ENCODE data around the gene ZNF555. TPM values are rescaled to one million over a fixed set of nuclear protein-coding genes. Genes with fewer than 3 reads are reported as not detected.

The ZNF555 gene
- polyA plus RNA-seq, 2 of the 4 experiments (the other 2 are of a cell fraction): 1.7 to 2.3 TPM

DNA sequence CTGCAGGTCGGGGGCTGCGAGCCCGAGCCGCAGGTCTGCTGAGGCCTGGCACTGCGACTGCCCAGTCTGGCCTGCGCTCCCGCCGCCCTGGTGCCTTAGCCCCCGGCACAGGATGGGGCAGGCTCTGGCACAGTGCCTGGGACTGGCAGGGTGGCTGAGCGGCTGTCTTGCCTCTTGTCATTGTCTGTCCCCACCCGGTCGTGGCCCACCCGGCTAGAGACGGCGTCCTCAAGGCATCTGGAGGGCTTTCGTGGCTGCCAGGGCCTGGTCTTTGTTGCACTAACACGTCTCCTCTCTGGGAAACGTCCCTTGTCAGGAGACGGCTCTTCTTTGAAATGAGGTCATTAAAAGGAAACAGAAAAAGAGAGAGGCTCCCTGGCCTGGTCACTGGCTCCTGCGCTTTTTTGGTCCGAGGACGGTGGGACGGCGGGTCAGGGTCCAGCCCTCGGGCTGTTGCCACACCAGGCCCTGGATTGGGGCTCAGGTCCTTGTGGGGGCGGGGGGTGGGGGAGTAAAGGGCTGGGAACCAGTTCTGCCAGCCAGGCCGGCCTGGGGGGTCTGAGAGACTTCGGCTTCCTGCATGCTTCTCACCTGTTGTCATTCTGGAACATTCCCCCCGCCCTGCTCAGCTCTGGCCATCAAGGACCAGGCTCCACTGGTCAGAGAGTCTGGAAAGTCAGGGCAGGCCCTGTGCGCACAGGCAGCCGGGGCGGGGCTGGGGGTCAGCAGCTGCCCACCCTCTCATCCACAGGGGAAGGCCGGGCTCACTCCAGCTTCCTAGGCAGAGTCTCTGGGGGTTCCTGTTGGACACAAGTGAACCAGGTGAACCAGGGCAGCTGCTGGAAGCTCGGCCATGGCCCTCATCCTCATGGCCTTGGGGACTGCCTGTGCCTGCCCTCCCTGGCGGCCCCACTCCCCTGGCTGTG lies 27.8 kb upstream of the ZNF555 start:
- no peak overlapping the region for H3K4me2 ChIP-seq
- TF ChIP-seq HOXA7 (CRISPR knock-in tag; IDR thresholded peaks at IDR 0.05) (no peak), EHF (CRISPR knock-in tag; IDR thresholded peaks at IDR 0.05) (no peak), HOXB13 (CRISPR knock-in tag; IDR thresholded peaks at IDR 0.05; ENCODE audit: low read depth) (no peak), CBX2 (IDR thresholded peaks at IDR 0.05; ENCODE audit: borderline replicate concordance, low read depth) (no peak), CEBPB (IDR thresholded peaks at IDR 0.05) (no peak), CBX8 (IDR thresholded peaks at IDR 0.05) (no peak), MAFK (IDR thresholded peaks at IDR 0.05; ENCODE audit: partially characterized antibody) (no peak), GATA3 (IDR thresholded peaks at IDR 0.05; ENCODE audit: borderline replicate concordance) (no peak), ESRRA (IDR thresholded peaks at IDR 0.05; ENCODE audit: borderline replicate concordance, low read length) (no peak), SMC3 (IDR thresholded peaks at IDR 0.05) (no peak), MYC (IDR thresholded peaks at IDR 0.05; ENCODE audit: borderline replicate concordance, low read length) (no peak), ZFP36 (IDR thresholded peaks at IDR 0.05; ENCODE audit: borderline replicate concordance, partially characterized antibody) (no peak), RCOR1 (IDR thresholded peaks at IDR 0.05; ENCODE audit: low read depth, low read length) (no peak), JUNB (IDR thresholded peaks at IDR 0.05) (no peak), POLR2AphosphoS2 (conservative IDR thresholded peaks at IDR 0.05; ENCODE audit: low read length) (no peak)
- TF ChIP-seq, protein P1, sequence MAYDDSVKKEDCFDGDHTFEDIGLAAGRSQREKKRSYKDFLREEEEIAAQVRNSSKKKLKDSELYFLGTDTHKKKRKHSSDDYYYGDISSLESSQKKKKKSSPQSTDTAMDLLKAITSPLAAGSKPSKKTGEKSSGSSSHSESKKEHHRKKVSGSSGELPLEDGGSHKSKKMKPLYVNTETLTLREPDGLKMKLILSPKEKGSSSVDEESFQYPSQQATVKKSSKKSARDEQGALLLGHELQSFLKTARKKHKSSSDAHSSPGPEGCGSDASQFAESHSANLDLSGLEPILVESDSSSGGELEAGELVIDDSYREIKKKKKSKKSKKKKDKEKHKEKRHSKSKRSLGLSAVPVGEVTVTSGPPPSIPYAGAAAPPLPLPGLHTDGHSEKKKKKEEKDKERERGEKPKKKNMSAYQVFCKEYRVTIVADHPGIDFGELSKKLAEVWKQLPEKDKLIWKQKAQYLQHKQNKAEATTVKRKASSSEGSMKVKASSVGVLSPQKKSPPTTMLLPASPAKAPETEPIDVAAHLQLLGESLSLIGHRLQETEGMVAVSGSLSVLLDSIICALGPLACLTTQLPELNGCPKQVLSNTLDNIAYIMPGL (CRISPR knock-in tag; IDR thresholded peaks at IDR 0.05; ENCODE audit: borderline replicate concordance): no peak
- DNase-seq (ENCODE audit: low read depth in 1 of 2, low spot score in 1 of 2): no peak
- POLR2A ChIA-PET: no interaction called here
- no peak overlapping the region for H3K27ac ChIP-seq
- ATAC-seq: no peak
- 97% methylated on average over 9 of the region's 35 CpGs for WGBS (ENCODE audit: missing lambda C conversion rate)
- CTCF ChIA-PET: no interaction called here
- H3K9me3 ChIP-seq: no peaks in the 10 kb centered on the region
- H3K4me1 ChIP-seq: no peaks in the 10 kb centered on the region
- FAIRE-seq: no peak
- H3K4me3 ChIP-seq: no peak overlapping the region

DNA sequence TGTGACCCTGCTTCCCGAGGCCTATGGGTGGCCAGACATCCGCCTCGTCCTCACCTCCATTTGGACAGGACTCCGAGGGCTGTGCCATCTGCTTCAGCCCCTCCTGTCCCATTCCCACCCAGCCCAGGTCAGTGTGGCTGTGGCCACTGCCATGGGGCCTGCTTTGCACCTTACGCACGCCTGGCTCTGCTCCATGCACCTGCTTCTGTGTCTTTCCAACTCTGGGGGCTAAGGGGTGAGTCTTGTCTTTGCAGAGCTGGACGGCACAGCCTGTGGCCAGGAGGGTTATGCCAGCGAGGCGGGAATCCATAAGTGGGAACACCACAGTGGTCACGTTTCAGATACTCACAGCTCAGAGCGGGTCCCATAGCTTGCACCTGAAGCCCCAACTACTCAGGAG lies 26.8 kb upstream of the ZNF555 start:
- 98% methylated on average over 6 of the region's 11 CpGs for WGBS (ENCODE audit: missing lambda C conversion rate)
- ATAC-seq (no peak), FAIRE-seq (no peak), DNase-seq (ENCODE audit: low read depth in 1 of 2, low spot score in 1 of 2) (no peak)
- Histone ChIP-seq H3K9me3 (no peaks in the 10 kb centered on the region), H3K4me2 (no peak overlapping the region), H3K4me3 (no peak overlapping the region), H3K4me1 (no peaks in the 10 kb centered on the region), H3K27ac (no peak overlapping the region)
- POLR2A ChIA-PET: no interaction called here
- CTCF ChIA-PET: interaction anchor here (0.7 kb wide), 1 partner anchor 11 kb away, joined by 3 read pairs; no protein-coding TSS in a partner anchor
- TF ChIP-seq FOSB (CRISPR knock-in tag; IDR thresholded peaks at IDR 0.05): no peak
- TF ChIP-seq, protein P2, sequence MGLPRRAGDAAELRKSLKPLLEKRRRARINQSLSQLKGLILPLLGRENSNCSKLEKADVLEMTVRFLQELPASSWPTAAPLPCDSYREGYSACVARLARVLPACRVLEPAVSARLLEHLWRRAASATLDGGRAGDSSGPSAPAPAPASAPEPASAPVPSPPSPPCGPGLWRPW (IDR thresholded peaks at IDR 0.05): no peak
- TF ChIP-seq FOXS1 (CRISPR knock-in tag; IDR thresholded peaks at IDR 0.05): no peak
- TF ChIP-seq, protein P1 (CRISPR knock-in tag; IDR thresholded peaks at IDR 0.05; ENCODE audit: borderline replicate concordance): no peak
- no peak for TF ChIP-seq EHF (CRISPR knock-in tag; IDR thresholded peaks at IDR 0.05)
- TF ChIP-seq HOXA7 (CRISPR knock-in tag; IDR thresholded peaks at IDR 0.05): no peak
- TF ChIP-seq, protein P3, sequence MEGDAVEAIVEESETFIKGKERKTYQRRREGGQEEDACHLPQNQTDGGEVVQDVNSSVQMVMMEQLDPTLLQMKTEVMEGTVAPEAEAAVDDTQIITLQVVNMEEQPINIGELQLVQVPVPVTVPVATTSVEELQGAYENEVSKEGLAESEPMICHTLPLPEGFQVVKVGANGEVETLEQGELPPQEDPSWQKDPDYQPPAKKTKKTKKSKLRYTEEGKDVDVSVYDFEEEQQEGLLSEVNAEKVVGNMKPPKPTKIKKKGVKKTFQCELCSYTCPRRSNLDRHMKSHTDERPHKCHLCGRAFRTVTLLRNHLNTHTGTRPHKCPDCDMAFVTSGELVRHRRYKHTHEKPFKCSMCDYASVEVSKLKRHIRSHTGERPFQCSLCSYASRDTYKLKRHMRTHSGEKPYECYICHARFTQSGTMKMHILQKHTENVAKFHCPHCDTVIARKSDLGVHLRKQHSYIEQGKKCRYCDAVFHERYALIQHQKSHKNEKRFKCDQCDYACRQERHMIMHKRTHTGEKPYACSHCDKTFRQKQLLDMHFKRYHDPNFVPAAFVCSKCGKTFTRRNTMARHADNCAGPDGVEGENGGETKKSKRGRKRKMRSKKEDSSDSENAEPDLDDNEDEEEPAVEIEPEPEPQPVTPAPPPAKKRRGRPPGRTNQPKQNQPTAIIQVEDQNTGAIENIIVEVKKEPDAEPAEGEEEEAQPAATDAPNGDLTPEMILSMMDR (IDR thresholded peaks at IDR 0.05): no peak
- TF ChIP-seq, protein P4, sequence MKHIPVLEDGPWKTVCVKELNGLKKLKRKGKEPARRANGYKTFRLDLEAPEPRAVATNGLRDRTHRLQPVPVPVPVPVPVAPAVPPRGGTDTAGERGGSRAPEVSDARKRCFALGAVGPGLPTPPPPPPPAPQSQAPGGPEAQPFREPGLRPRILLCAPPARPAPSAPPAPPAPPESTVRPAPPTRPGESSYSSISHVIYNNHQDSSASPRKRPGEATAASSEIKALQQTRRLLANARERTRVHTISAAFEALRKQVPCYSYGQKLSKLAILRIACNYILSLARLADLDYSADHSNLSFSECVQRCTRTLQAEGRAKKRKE (CRISPR knock-in tag; IDR thresholded peaks at IDR 0.05; ENCODE audit: low read depth): no peak
- TF ChIP-seq TP53 (CRISPR knock-in tag; IDR thresholded peaks at IDR 0.05): no peak
- no peak for TF ChIP-seq CBX2 (IDR thresholded peaks at IDR 0.05; ENCODE audit: borderline replicate concordance, low read depth)
- TF ChIP-seq, protein P5, sequence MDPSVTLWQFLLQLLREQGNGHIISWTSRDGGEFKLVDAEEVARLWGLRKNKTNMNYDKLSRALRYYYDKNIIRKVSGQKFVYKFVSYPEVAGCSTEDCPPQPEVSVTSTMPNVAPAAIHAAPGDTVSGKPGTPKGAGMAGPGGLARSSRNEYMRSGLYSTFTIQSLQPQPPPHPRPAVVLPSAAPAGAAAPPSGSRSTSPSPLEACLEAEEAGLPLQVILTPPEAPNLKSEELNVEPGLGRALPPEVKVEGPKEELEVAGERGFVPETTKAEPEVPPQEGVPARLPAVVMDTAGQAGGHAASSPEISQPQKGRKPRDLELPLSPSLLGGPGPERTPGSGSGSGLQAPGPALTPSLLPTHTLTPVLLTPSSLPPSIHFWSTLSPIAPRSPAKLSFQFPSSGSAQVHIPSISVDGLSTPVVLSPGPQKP (IDR thresholded peaks at IDR 0.05; ENCODE audit: low read depth, low read length): no peak
- no peak for TF ChIP-seq RAD21 (conservative IDR thresholded peaks at IDR 0.05 in 1 of 2, IDR thresholded peaks at IDR 0.05 in 1 of 2)
- TF ChIP-seq, protein P6, sequence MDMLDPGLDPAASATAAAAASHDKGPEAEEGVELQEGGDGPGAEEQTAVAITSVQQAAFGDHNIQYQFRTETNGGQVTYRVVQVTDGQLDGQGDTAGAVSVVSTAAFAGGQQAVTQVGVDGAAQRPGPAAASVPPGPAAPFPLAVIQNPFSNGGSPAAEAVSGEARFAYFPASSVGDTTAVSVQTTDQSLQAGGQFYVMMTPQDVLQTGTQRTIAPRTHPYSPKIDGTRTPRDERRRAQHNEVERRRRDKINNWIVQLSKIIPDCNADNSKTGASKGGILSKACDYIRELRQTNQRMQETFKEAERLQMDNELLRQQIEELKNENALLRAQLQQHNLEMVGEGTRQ (IDR thresholded peaks at IDR 0.05): no peak

All from A549 (cell line).